ENCODE data around the gene PLEKHG1. TPM values are rescaled to one million over a fixed set of nuclear protein-coding genes. Genes with fewer than 3 reads are reported as not detected.

PLEKHG1 gene
- total RNA-seq, result 0.56 and 1.5 TPM in 2 replicates

DNA sequence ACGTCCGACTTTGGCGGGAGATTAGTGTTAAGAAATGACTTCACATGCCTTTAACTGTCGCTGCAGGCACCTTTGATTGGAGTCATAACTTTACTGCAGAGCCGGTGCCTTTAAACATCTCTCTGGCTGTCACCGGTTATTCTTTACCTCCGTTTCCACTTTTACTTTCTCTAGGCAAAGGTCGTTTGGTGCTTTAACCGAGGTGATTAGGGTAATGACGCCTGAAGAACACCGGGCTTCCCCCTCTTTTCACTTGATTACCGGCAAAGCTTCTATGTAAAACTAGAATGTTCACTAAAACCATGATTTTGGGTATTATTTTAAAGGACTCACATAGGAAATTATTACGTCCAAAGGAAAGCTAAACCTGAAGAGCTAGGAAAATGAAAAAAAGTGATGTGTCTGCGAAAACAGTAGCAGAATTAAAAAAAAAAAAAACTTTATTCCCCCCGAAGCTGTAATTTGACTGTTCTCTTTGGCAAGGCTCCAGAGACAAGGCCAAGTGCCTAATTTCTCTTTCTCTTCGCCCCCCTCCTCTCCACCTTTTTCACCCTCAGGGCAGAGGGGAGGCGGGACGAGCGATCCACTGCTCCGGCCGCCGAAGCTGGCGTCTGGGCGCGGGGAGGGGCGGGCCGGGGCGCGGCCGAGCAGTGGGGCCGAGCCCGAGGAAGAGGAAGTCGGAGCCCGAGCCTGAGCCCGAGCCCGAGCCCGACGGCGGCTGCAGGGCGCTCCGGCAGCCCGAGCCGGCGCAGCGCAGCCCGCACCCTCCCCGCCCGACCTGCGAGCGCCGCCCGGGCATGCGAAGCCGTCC, at the start of gene PLEKHG1:
TSS of gene PLEKHG1 (plus strand) at position 687 of the 811 bp plus-strand sequence. CDS start 133,797 bp downstream, outside the sequence.

Other genes starting within 250 kb of the PLEKHG1 start
- gene IYD, start 230.9 kb upstream of the PLEKHG1 start, total RNA-seq, result under 0.01 TPM in 1 of 2 replicates, not detected in the other

Data from regular cardiac myocyte (primary cell).